HG03039 (cell line): Measurements from ENCODE around the gene ADORA2B.

Source experiments
- ATAC-seq: cut with Tn5 transposase; IDR thresholded peaks from one replicate; pipeline ENCODE4 v1.9.1; 2021; ENCODE audit warnings: mild to moderate bottlenecking, moderate library complexity; ENCODE audit not compliant: unreplicated experiment

The ADORA2B gene

DNA sequence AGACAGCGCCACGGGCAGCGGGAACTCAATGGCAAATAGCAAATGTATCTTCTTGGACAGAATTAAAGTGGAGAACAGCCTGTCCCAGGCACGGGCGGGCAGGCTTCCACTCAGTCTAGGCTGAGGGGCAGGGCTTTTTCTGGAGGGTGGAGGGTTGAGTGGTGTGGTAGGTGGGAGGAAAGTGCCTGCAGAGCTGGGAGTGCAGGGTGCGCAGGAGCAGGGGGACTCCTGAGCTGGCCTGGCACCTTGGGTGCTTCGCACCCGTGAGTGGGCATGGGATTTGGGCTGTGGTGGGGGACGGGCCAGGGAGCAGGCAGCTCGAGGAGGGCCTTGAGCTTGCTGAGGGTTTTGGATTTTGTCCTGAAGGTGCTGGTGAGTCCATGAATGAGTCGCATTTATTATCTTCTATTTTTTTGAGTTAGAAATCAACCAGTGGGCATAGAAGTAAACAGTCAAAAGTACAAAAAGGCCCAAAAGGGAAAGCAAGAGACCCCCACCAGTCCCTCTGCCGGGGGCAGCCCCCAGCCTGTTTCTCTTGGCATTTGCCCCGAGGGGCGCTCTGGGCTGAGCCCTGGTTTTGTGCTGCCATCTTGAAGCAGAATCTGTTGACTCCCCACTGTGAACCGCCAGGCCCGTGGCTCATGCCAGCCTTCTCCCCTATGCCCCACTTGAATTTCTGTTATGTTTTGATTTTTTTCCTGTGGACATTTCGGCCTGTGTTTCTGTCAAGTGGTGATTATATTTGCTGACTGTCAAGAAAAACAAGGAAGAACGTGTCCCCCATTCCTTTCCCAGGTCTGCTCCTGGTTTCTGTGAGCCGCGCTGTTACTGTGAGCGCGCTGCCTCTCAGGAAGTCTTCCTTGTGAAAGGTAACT lies 8.2 kb downstream of the ADORA2B start:
- ATAC-seq, result no peak

DNA sequence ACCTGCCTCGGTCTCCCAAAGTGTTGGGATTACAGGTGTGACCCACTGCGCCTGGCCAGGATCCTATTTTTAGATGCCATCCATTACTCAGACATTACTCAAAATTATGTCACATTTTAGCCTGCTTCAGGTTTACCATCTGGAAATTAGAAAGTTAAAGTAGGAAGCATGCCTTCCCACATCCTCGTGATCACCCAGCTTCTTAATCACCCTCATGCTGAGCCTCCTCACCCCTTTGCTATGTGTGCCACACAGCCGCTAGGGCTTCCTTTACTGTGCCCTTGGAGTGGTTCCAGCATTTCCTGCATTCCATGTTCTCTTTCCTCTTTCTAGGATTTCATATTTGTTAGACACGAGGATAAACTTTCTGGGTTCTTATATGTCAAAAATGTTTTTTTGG lies 9.3 kb downstream of the ADORA2B start:
- ATAC-seq, result no peak

DNA sequence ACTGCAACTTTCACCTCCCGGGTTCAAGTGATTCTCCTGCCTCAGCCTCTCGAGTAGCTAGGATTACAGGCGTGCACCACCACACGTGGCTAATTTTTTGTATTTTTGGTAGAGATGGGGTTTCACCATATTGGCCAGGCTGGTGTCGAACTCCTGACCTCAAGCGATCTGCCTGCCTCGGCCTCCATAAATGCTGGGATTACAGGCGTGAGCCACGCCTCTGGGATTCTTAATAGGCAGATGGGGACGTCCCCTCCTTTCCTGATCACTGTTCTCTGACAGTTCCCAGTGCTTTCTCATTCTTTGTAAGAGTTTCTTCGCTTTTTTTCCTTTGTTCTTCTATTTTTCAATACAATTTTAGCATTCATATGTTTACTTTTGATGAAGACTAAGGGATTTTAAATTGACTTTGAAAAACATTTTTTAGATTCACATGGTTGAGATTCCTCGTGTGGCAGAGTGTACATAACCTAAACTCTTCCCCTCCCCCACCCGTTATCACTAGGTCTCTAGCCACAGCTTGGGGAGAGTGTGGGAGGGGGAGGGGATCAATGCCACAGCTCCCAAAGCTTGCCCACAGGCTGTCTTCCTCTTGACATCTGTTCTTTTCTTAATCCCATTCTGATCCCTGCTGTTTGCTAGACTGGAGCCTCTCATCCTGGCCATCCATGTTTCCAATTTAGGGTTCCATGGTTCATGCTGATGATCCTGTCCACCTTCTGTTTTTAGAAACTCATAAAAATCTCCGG lies 11.0 kb downstream of the ADORA2B start:
- no peak for ATAC-seq

DNA sequence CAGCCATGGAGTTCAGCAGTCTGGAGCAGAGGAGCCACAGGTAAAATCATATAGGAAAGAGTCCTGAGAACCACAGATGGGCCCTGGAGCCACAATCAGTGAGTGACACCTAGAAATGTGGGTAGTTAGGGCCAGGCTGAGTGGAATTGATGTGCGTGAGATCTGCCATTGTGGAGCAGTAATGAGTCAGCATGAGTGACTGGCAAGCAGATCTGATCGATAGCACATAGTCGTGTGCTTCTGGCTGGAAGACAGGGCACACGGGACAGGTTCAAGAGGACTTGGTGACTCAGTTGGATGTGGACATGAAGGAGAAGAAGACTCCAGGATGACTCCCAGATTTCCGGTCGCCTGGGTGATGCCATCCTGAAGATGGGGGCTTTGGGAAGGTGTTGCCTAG lies 12.3 kb downstream of the ADORA2B start:
- ATAC-seq, result no peak

DNA sequence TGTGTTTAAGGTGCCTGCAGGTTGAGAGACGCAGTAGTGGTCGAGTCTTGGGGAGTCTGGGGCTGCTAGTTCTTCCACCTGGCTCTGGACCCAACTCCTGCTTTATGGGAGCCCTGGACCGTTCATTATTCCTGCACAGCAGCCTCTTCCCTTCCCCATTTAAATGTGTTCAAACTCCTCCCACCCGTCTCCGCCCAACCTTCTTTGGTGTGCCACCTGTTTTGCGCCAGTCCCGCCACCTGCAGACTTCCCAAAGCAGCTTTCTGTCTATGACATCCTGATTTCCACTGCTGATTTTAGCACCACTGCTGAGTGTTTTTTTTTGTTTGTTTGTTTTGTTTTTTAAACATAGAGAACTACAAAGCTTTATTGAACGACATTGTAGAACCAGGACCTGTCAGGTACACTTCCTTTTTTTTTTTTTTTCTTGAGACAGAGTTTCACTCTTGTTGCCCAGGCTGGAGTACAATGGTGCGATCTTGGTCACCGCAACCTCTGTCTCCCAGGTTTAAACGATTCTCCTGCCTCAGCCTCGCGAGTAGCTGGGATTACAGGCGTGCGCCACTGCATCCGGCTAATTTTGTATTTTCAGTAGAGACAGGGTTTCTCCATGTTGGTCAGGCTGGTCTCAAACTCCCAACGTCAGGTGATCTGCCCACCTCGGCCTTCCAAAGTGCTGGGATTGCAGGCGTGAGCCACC lies 12.8 kb downstream of the ADORA2B start:
- no peak for ATAC-seq

DNA sequence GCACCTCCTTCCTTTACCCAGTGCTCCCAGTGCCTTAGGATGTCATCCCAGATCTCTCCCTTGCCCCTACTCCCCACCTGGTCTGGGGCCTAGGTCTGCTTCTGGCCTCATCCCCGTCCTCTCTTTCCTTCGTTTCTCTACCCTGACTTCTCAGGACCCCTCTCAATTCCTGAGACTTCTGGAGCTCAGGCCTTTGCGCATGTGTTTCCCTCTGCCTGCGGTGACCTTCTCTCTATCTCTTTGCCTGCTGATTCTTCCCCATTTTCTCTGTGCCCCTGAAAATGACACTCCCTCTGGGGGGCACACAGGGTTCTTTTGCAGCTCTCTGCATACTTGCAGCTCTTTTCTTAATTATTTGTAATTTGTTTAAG lies 13.5 kb downstream of the ADORA2B start:
- no peak for ATAC-seq

DNA sequence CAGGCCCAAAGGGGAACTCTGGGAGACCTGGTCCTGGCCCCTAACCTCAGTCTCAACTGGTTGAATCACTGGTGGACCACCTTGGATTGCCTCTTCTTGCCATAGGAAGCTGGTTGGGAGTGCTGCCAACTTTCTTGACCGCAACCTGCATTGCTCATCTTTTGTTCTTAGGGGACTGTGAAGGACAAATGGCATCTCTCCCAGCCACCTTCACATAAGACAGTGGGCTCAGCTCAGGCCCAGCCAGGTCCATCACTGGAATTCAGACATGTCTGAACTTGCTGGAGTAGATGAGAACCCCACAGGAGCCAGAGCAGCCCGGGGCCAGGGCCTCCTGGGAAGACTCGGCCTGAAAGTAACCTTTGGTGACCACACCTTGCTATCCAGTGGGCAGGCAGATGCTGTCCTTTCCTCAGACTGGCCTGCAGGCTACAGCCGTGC lies 18.8 kb downstream of the ADORA2B start:
- no peak for ATAC-seq

DNA sequence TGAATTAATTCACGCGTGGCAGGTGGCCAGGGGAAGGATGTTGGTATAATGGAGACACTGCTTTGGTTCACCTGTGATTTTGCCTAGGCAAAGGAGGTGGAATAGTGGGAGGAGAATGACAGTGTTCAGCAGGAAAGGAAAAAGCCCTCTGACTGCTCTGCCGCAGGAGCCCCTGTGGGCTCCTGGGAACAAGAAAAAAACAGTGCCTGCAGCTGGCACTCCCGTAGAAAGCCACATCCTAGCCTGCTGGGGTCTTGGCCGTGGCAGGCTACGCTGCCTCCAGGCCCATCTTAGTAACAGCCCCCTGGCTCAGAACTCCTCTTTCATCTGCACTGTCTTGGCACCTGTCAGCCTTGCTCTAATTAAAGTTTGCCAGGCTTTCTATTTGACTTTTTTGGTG lies 20.6 kb downstream of the ADORA2B start:
- ATAC-seq, result no peak

DNA sequence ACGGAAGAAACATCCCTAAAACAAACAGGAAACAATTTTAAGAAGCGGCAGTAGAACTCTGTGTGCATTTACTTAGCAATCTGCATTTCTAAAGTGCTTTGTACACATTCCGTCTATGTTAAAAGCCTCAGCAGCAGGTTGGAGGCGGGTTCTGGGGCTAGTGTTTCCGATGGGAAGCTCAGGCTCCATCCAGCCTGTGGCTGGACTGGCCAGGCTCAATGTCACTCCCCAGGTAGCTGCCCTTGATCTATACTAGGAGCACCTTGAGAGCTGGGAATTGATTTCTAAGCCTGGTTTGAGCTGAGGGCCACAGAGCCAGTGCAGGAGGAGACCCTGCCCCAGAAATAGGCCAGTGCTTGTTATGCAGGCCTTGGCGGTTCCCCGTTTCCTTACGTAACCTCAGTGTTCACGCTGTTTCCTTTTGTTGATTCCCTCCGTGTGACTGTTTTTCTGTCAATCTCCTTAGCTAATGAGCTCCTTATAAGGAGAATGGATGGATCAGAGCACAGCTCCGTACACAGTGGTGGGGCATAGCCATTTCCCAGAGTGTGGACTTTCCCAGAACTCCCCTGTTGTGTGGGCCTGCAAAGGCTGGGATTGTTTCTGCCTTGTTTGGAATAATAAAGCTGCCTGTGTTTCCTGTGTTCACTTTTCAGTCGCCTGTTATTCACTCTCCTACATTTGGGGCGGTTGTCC lies 21.4 kb downstream of the ADORA2B start:
- no peak for ATAC-seq

DNA sequence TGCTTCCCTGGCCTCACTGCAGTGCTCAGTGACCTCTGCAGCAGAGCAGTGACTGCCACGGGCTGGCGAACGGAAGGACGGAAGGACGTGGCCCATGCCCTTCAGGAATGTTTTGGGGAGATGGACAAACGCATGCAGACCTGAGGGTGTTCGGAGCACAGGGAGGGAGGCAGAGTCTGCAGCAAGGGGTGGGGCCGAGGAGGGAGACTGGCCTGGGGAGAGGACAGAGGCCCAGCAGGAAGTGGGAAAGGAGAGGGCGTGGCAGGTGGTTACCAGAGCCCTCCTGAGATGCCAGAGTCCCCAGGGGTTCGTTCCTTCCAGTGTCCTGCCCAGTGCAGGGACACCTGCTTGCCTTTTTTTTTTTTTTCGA lies 21.9 kb downstream of the ADORA2B start:
- no peak for ATAC-seq

DNA sequence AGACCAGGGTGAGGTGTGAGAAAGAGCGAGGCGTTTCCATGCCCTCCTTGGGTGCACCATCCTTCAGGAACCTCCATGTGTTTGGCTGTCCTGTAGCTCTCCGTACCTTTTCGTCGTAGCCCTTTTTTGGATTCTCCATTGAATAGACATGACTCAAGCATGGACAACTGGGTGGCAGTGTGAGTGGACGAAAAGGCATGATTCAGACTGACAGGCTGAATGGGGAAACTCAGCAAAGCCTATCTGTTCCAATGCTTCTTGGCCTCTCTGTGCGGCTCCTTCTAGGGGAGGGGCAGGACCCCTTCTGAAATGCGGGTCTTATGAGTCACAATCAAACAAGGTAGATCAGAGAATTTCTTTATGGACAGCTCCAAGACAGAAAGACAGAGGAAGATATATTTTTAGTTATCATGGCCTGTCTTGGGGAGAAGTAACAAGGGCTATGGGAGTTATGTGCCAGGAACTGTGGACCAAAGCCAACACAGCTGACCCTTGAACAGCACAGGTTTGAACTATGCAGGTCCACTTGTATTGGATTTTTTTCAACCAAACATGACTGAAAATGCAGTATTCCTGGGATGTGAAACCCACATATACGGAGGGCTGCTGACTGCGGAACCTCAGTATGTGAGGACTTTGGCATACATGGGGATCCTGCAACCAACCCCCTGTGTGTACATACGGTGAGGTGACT lies 22.9 kb downstream of the ADORA2B start:
- no peak for ATAC-seq

DNA sequence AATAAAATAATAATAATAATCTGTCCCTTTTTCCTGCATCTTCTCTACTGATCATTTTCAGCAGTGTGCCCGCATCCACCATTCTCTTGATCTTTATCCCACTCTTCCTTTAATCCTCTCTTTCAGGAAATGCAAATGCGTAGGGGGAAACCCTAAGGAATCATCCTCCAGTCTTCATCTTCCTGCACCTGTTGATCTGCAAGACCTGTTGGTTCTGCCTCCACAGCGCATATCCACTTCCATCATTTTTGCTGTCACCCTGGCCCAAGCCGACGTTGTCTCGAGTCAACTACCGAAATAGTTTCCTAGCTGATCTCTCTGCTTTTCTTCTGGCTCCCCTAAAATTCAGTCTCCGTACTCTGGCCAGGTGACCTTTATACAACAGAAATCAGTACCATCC lies 24.5 kb downstream of the ADORA2B start:
- ATAC-seq, result no peak

DNA sequence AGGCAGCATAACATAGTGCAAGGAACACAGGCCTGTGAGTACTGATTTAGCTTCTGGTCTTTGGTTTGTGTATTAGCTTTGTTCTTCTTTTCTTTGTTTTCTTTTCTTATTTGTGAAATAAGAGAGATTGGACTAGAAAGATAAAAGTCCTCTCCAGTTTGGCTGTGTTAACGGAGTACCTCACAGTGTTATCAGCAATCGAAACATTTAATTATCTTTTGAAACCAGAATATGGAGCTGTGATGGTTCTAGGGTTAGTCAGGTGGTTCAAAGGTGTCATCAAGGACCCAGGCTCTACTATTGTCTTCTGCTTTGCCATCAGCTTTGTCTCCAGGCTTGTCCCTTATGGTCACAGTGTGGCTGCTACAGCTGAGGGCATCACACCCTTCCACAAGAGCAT lies 25.6 kb downstream of the ADORA2B start:
- ATAC-seq, result no peak

DNA sequence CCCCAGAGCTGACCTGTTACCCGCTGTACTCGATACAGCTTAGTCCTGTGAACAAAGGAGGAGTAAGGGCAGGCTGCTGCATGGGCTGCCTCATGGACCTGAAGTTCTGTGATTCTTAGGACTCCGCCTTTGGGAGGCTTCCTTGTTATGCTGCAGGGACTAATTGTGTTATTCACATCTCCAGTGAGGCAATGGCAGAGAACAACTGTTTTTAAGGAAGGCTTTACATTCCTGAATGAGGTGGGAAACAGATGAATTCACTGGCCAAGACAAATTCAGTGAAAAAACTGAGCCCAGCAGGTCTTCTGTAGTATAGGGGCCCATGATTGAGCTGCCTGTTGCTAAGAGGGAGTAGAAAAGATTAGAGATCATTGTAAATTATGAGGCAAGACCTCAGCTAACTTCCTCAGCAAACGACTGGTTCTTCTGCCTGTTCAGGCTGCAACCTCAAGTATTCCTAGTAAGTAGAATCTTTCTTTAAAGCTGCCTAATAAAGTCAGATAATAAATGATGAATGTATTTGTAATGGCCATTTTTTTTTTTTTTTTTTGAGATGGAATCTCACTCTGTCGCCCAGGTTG lies 26.3 kb downstream of the ADORA2B start:
- no peak for ATAC-seq

DNA sequence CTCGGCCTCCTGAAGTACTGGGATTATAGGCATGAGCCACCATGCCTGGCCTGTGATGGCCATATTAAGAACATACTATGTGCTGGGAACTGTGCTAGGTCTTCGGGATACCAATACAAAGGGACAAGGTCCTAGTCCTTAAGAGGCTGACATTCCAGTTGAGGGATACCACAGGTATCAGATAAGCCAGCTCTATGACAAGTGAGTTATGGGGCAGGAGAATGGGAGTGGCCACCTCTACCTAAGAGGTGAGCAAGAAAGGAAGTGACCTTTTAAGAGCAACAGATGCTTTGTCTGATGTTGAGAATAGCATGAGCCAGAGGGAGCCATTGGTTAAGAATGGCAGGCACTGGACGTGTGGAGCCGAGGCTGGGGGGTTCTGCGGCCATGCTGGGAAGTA lies 27.0 kb downstream of the ADORA2B start:
- no peak for ATAC-seq

DNA sequence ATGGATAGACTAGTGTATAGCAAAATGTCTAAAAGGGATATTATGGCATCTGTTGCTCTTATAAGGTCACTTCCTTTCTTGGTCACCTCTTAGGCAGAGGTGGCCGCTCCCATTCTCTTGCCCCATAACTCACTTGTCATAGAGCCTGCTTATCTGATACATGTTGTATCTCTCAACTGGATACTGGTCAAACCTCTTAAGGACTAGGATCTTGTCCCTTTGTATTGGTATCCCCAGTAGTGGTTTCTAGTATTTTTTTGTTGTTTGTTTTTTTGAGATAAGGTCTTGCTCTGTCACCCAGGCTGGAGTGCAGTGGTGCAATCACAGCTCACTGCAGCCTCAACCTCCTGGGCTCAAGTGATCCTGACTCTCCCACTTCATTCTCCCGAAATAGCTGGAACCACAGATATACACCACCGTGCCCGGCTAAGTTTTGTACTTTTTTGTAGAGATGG lies 27.6 kb downstream of the ADORA2B start:
- no peak for ATAC-seq

DNA sequence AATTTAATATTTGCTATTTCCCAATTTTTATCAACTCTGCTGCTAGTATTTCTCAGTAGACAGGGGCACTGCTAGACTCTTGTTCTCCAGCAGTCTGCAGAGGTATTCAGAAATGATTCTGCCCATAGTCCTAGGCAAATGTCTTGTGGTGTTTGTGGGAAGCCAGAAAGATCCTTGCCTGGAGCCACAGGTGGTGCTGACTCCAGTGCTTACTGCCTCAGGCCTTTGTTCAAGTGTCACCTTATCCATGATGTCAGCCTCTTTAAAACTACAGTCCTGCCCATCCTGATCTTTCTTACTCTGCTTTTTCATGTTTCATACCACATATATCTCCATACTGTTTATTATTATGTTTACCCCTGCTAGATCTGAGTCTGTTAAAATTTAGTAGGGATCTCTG lies 28.1 kb downstream of the ADORA2B start:
- ATAC-seq, result no peak

DNA sequence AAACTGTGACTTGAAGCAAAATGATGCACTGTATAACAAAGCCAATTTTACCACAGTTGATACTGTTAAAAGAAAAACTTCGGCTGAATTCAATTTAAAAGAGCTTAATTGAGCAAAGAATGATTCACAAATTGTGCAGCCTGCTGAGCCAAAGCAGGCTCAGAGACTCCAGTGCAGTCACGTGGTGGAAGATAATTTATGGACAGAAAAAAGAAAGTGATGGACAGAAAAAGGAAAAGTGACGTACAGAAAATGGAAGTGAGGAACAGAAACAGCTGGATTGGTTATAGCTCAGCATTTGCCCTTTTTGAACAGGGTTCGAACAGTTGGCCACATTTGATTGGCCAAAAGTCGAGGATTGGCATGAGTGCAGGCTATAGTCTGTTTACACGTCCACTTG lies 28.9 kb downstream of the ADORA2B start:
- no peak for ATAC-seq

DNA sequence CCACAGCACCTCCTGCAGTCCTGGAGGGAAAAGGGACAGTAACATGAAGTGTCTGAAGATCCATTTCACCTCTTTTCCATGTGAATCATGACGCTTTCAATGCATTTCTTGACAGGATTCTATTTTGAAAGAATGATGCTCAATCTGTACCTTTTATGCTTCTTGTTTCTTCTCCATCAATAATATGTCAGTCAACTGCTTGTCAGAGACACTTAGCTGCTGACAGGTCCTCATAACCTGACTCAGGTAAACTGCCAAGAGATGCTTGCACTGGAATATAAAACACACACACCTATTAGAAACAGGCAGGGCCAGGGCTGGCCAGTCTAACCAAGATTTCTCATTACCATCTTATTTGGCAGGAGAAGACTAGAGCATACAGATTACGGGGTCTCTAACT lies 33.0 kb downstream of the ADORA2B start:
- ATAC-seq, result no peak

DNA sequence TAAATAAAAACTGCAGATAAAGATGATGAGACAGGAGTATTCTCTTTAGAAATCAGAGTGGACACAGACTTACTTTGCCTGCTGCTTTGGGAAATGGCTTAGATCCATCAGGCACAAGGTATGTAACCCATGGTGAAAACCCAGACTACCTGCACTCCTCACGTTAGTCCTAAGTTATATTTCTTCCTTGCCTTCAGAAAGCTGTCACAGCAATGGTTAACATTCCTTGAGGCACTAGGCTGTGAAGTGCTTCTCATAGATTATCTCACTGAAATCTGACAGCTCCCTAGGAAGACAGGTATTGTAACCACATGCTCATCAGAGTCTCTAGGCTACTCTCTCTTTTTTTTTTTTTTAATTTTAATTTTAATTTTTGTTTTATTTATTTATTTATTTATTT lies 33.7 kb downstream of the ADORA2B start:
- ATAC-seq, result no peak
